ENCODE measurements around the gene PDYN.

DNA sequence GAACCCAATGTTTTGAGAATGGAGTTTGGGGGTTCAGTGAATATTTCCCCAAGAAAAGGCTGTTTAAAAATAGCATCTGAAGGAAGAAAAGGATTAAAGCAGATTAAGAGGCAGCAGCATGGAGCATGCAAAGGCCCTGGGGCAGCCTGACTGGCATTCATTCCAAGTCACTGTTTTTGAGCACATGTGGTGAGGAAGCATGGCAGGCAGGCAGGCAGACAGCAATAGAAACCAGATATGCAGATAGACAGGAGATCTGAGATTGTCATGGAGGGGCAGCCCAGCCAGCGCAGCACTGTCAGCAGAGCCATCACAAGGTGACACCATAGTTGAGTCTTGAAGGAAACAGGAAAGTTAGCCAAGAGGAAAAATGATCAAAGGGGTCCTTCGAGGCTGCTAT is 60.9 kb downstream of the PDYN start:
- TF ChIP-seq YY1 (IDR thresholded peaks at IDR 0.05; ENCODE audit: insufficient read depth, insufficient read length) (no peak), SUZ12 (IDR thresholded peaks at IDR 0.05; ENCODE audit: extremely low read depth, insufficient read depth, insufficient read length) (no peak)

Measured in NT2/D1 (cell line).